Parathyroid adenoma (tissue), 2 donors: ENCODE results near the gene SRA1.
A peak's percentile ranks its signal among the peaks of the same experiment; 100 is the strongest.

Experiments used
- H2AFZ ChIP-seq: fragments of 300-600 bp; sonication (generic); one replicate; pipeline ENCODE4 v1.7.0; 2017; ENCODE audit warnings: antibody characterized with exemption, mild to moderate bottlenecking
- H3K27ac ChIP-seq: fragments of 300-600 bp; sonication (generic); one replicate; pipeline ENCODE4 v1.7.0; 2017
- H3K27me3 ChIP-seq: fragments of 300-600 bp; sonication (generic); one replicate; pipeline ENCODE4 v1.7.0; 2017; ENCODE audit warnings: low read length; ENCODE audit not compliant: control insufficient read depth, insufficient read depth
- H3K36me3 ChIP-seq: fragments of 300-600 bp; sonication (generic); one replicate; pipeline ENCODE4 v1.7.0; 2017; ENCODE audit warnings: low read length; ENCODE audit not compliant: control insufficient read depth, insufficient read depth
- H3K4me1 ChIP-seq: fragments of 300-600 bp; sonication (generic); one replicate; pipeline ENCODE4 v1.7.0; 2017; ENCODE audit warnings: control low read depth
- H3K4me2 ChIP-seq: fragments of 300-600 bp; sonication (generic); one replicate; pipeline ENCODE4 v1.7.0; 2017; ENCODE audit warnings: low read length
- H3K4me3 ChIP-seq: fragments of 300-600 bp; sonication (generic); one replicate; pipeline ENCODE4 v1.7.0; 2017; ENCODE audit warnings: low read depth, low read length
- H3K79me2 ChIP-seq: fragments of 300-600 bp; sonication (generic); one replicate; pipeline ENCODE4 v1.7.0; 2017; ENCODE audit warnings: control low read depth
- H3K9ac ChIP-seq: fragments of 300-600 bp; sonication (generic); one replicate; pipeline ENCODE4 v1.7.0; 2017; ENCODE audit warnings: mild to moderate bottlenecking
- H3K9me3 ChIP-seq: fragments of 300-600 bp; sonication (generic); one replicate; pipeline ENCODE4 v1.7.0; 2017; ENCODE audit warnings: low read length; ENCODE audit not compliant: control insufficient read depth
- TF ChIP-seq, protein P1 (sequence below): fragments of 300-600 bp; sonication (generic); IDR thresholded peaks from one replicate; pipeline ENCODE4 v1.7.0; 2017; ENCODE audit warnings: antibody characterized with exemption, mild to moderate bottlenecking
- donor health status: primary hyperparathyroidism.

The SRA1 gene

GRCh38 chr5:140568443-140569063 lies 11.3 kb upstream of the SRA1 start:
- H3K79me2 ChIP-seq, result no peaks in the 10 kb centered on the region
- H3K9ac ChIP-seq, result no peak overlapping the region
- no peaks in the 10 kb centered on the region for H3K9me3 ChIP-seq
- peak overlapping the region; percentile 55 for H3K27ac ChIP-seq
- no peaks in the 10 kb centered on the region for H3K36me3 ChIP-seq
- TF ChIP-seq, protein P1, sequence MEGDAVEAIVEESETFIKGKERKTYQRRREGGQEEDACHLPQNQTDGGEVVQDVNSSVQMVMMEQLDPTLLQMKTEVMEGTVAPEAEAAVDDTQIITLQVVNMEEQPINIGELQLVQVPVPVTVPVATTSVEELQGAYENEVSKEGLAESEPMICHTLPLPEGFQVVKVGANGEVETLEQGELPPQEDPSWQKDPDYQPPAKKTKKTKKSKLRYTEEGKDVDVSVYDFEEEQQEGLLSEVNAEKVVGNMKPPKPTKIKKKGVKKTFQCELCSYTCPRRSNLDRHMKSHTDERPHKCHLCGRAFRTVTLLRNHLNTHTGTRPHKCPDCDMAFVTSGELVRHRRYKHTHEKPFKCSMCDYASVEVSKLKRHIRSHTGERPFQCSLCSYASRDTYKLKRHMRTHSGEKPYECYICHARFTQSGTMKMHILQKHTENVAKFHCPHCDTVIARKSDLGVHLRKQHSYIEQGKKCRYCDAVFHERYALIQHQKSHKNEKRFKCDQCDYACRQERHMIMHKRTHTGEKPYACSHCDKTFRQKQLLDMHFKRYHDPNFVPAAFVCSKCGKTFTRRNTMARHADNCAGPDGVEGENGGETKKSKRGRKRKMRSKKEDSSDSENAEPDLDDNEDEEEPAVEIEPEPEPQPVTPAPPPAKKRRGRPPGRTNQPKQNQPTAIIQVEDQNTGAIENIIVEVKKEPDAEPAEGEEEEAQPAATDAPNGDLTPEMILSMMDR, result no peak
- peaks cover 13% of the 10 kb centered on the region for H3K4me1 ChIP-seq
- H3K4me3 ChIP-seq, result no peak overlapping the region
- no peak overlapping the region for H3K4me2 ChIP-seq
- no peak overlapping the region for H2AFZ ChIP-seq
- H3K27me3 ChIP-seq, result no peaks in the 10 kb centered on the region

DNA sequence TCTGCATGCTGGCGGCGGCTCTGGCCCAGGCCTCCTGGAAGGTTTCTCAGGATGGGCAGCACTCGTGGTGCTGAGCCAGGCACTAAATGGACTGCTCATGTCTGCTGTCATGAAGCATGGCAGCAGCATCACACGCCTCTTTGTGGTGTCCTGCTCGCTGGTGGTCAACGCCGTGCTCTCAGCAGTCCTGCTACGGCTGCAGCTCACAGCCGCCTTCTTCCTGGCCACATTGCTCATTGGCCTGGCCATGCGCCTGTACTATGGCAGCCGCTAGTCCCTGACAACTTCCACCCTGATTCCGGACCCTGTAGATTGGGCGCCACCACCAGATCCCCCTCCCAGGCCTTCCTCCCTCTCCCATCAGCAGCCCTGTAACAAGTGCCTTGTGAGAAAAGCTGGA lies 10.6 kb upstream of the SRA1 start:
- no peak overlapping the region for H3K27ac ChIP-seq
- peaks cover 19% of the 10 kb centered on the region for H3K4me1 ChIP-seq
- no peak overlapping the region for H3K4me3 ChIP-seq
- no peak overlapping the region for H3K4me2 ChIP-seq
- no peak overlapping the region for H2AFZ ChIP-seq
- no peak overlapping the region for H3K9ac ChIP-seq
- no peaks in the 10 kb centered on the region for H3K36me3 ChIP-seq
- no peaks in the 10 kb centered on the region for H3K79me2 ChIP-seq
- H3K9me3 ChIP-seq, result no peaks in the 10 kb centered on the region
- TF ChIP-seq, protein P1, result no peak
- H3K27me3 ChIP-seq, result no peaks in the 10 kb centered on the region

DNA sequence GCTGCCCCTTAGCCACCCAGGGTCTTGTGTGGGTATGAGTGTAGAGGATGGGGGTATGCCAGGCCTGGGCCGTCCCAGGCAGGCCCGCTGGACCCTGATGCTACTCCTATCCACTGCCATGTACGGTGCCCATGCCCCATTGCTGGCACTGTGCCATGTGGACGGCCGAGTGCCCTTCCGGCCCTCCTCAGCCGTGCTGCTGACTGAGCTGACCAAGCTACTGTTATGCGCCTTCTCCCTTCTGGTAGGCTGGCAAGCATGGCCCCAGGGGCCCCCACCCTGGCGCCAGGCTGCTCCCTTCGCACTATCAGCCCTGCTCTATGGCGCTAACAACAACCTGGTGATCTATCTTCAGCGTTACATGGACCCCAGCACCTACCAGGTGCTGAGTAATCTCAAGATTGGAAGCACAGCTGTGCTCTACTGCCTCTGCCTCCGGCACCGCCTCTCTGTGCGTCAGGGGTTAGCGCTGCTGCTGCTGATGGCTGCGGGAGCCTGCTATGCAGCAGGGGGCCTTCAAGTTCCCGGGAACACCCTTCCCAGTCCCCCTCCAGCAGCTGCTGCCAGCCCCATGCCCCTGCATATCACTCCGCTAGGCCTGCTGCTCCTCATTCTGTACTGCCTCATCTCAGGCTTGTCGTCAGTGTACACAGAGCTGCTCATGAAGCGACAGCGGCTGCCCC lies 10.0 kb upstream of the SRA1 start:
- Histone ChIP-seq H3K4me1 (peaks cover 19% of the 10 kb centered on the region), H3K36me3 (no peaks in the 10 kb centered on the region), H2AFZ (no peak overlapping the region), H3K27me3 (no peaks in the 10 kb centered on the region), H3K9ac (no peak overlapping the region), H3K4me3 (no peak overlapping the region), H3K9me3 (no peaks in the 10 kb centered on the region), H3K27ac (no peak overlapping the region), H3K4me2 (no peak overlapping the region), H3K79me2 (no peaks in the 10 kb centered on the region)
- TF ChIP-seq, protein P1, result no peak

DNA sequence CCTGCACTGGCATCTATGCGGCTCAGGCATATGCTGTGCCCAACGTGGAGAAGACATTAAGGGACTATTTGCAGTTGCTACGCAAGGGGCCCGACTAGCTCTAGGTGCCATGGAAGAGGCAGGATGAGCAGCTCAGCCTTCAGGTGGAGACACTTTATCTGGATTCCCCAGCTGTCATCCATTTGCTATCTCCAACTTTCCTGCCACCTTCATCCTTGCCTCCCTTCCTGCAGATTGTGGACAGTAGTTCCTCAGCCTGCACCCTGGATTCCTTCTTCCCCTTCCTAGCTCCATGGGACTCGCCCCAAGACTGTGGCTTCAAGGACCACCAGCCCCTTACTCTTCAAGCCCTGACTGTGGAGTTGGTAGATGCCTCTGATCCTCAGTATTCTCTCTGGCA lies 9.4 kb upstream of the SRA1 start:
- H3K9ac ChIP-seq, result no peak overlapping the region
- no peak overlapping the region for H3K4me2 ChIP-seq
- no peaks in the 10 kb centered on the region for H3K36me3 ChIP-seq
- no peak overlapping the region for H3K4me3 ChIP-seq
- TF ChIP-seq, protein P1, result no peak
- no peaks in the 10 kb centered on the region for H3K79me2 ChIP-seq
- no peaks in the 10 kb centered on the region for H3K9me3 ChIP-seq
- H3K27me3 ChIP-seq, result no peaks in the 10 kb centered on the region
- peaks cover 19% of the 10 kb centered on the region for H3K4me1 ChIP-seq
- no peak overlapping the region for H2AFZ ChIP-seq
- no peak overlapping the region for H3K27ac ChIP-seq

DNA sequence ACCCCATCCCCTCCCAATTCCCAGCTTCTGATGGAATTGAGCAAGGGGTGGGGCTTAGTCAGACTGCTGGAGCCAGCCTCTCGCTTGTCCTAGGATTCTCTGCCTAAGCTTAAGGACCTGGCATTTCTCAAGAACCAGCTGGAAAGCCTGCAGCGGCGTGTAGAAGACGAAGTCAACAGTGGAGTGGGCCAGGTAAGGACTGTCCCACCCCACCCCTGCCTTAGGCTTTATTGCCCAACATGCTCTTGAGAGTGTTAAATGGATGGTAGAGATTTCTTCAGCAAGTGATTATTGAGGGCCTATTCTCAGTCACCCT lies 8.5 kb upstream of the SRA1 start:
- no peak overlapping the region for H3K9ac ChIP-seq
- H2AFZ ChIP-seq, result no peak overlapping the region
- peaks cover 19% of the 10 kb centered on the region for H3K4me1 ChIP-seq
- no peaks in the 10 kb centered on the region for H3K27me3 ChIP-seq
- H3K27ac ChIP-seq, result peak overlapping the region; percentile 75
- no peak overlapping the region for H3K4me2 ChIP-seq
- no peaks in the 10 kb centered on the region for H3K79me2 ChIP-seq
- no peaks in the 10 kb centered on the region for H3K36me3 ChIP-seq
- TF ChIP-seq, protein P1, result no peak
- H3K9me3 ChIP-seq, result no peaks in the 10 kb centered on the region
- peak overlapping the region; percentile 80 for H3K4me3 ChIP-seq
